Esophagus muscularis mucosa (tissue), 4 donors: ENCODE results near the gene RBMXL2. TPM values are rescaled to one million over a fixed set of nuclear protein-coding genes. Genes with fewer than 3 reads are reported as not detected.

Experiments used
- DNase-seq: peaks from one replicate; pipeline ENCODE4 v3.0.0-alpha.2; 2017; ENCODE audit errors: extremely low spot score
- H3K27ac ChIP-seq, 4 donors: fragments of 200-600 bp; sonication (generic); replicated peaks in 1 of 4; 1 replicate in 3 of 4; 2 replicates in 1 of 4; pipeline ENCODE4 v1.5.1; 2016 to 2019; ENCODE audit warnings: mild to moderate bottlenecking in 1 of 4
- H3K27me3 ChIP-seq, 4 donors: fragments of 200-600 bp; sonication (generic); one replicate each; pipeline versions ENCODE4 v1.5.1 to v1.6.0; 2016 to 2019
- H3K36me3 ChIP-seq, 4 donors: fragments of 200-600 bp; sonication (generic); one replicate each; pipeline ENCODE4 v1.5.1; 2016 to 2019
- H3K4me1 ChIP-seq, 4 donors: fragments of 200-600 bp; sonication (generic); one replicate each; pipeline ENCODE4 v1.5.1; 2016 to 2019
- H3K4me3 ChIP-seq, 4 donors: fragments of 200-600 bp; sonication (generic); 1 replicate in 2 of 4; 2 replicates in 2 of 4; pipeline ENCODE4 v1.5.1; 2016 to 2019; ENCODE audit warnings: mild to moderate bottlenecking in 4 of 4, moderate library complexity in 1 of 4
- H3K9me3 ChIP-seq, 4 donors: fragments of 200-600 bp; sonication (generic); 1 replicate in 3 of 4; 2 replicates in 1 of 4; pipeline ENCODE4 v1.5.1; 2016 to 2019
- CTCF ChIP-seq, 3 experiments: fragments of 200-600 bp in 2 of 3; fragments of 450-650 bp in 1 of 3; sonication (generic) in 2 of 3; IDR thresholded peaks; one replicate each; pipeline ENCODE4 v1.5.1; 2017 to 2019; ENCODE audit warnings: antibody characterized with exemption in 3 of 3, mild to moderate bottlenecking in 2 of 3, moderate library complexity in 1 of 3
- EP300 ChIP-seq: sonication (generic); formaldehyde crosslinking; IDR thresholded peaks from one replicate; pipeline ENCODE4 v1.6.1; 2017; ENCODE audit warnings: antibody characterized with exemption
- POLR2A ChIP-seq: fragments of 450-650 bp; IDR thresholded peaks from one replicate; pipeline ENCODE4 v1.6.1; 2017; ENCODE audit warnings: antibody characterized with exemption, moderate library complexity, mild to moderate bottlenecking, low read depth
- POLR2AphosphoS5 ChIP-seq, 2 donors: sonication (generic); formaldehyde crosslinking; IDR thresholded peaks; one replicate each; pipeline ENCODE4 v1.6.1; 2017; ENCODE audit warnings: antibody characterized with exemption in 2 of 2
- WGBS: methylation state at CpG from one replicate; pipeline ENCODE4 v1.1.5; 2018; 5-methylcytosine and 5-hydroxymethylcytosine counted together
- intact Hi-C: fragments of 100-400 bp; cut with DNase I; formaldehyde crosslinking; loops from one replicate; pipeline ENCODE4 v1.15.1; 2023
- total RNA-seq, 4 donors: library from RNA; depleted of rRNA; stranded (reverse); fragments of >200 nt; gene quantifications; one replicate each; pipeline versions ENCODE4 v1.1.0 to v1.2.1, GENCODE V29; 2016

RBMXL2 gene
- total RNA-seq, 4 donors from 2014 or later: not detected

GRCh38 chr11:7098235-7098832 is 9.5 kb downstream of the RBMXL2 start:
- WGBS: 2% methylated on average over 2 of the region's 2 CpGs
- Histone ChIP-seq H3K36me3 (no peaks in the 10 kb centered on the region), H3K27me3 (peaks cover 0 to 23% (median 6%) of the 10 kb centered on the region in 4 donors), H3K9me3 (no peaks in the 10 kb centered on the region), H3K4me3 (no peak overlapping the region), H3K4me1 (no peaks in the 10 kb centered on the region), H3K27ac (no peak overlapping the region)
- DNase-seq: no peak
- intact Hi-C loops: loop anchor here (10.0 kb wide), 1 partner anchor 596 kb away; no protein-coding TSS in a partner anchor
- TF ChIP-seq EP300 (no peak), CTCF (IDR thresholded peaks at IDR 0.05) (peak; percentile 41 to 50 (median 47))

- H3K4me3 ChIP-seq: no peak overlapping the region
- no peak overlapping the region for H3K27ac ChIP-seq
- DNase-seq: no peak
- H3K4me1 ChIP-seq: no peaks in the 10 kb centered on the region
- peaks cover 0 to 5% (median 0%) of the 10 kb centered on the region in 4 donors for H3K27me3 ChIP-seq
- H3K36me3 ChIP-seq: no peaks in the 10 kb centered on the region
- WGBS: 26% methylated on average over 1 of the region's 1 CpG
- TF ChIP-seq CTCF (IDR thresholded peaks at IDR 0.05) (no peak), POLR2AphosphoS5 (IDR thresholded peaks at IDR 0.05) (no peak), EP300 (no peak), POLR2A (no peak)
- intact Hi-C loops: no loop called here
- no peaks in the 10 kb centered on the region for H3K9me3 ChIP-seq
Measured at GRCh38 chr11:7115780-7116179, 27.0 kb downstream of the RBMXL2 start.

GRCh38 chr11:7116370-7116769 is 27.6 kb downstream of the RBMXL2 start:
- H3K27ac ChIP-seq: no peak overlapping the region
- 95% methylated on average over 3 of the region's 3 CpGs for WGBS

GRCh38 chr11:7138051-7138450 is 49.3 kb downstream of the RBMXL2 start:
- TF ChIP-seq POLR2A (no peak), EP300 (no peak), CTCF (IDR thresholded peaks at IDR 0.05) (no peak), POLR2AphosphoS5 (IDR thresholded peaks at IDR 0.05) (no peak)
- H3K4me3 ChIP-seq: no peak overlapping the region
- WGBS: 94% methylated on average over 1 of the region's 1 CpG
- H3K4me1 ChIP-seq: no peaks in the 10 kb centered on the region
- H3K36me3 ChIP-seq: no peaks in the 10 kb centered on the region
- H3K27ac ChIP-seq: no peak overlapping the region
- intact Hi-C loops: no loop called here
- no peak for DNase-seq
- no peaks in the 10 kb centered on the region for H3K9me3 ChIP-seq
- H3K27me3 ChIP-seq: no peaks in the 10 kb centered on the region

More at GRCh38 chr11:7116370-7116769, 27.6 kb downstream of the RBMXL2 start:
- DNase-seq: no peak
- H3K27me3 ChIP-seq: peaks cover 0 to 5% (median 0%) of the 10 kb centered on the region in 4 donors
- no peak overlapping the region for H3K4me3 ChIP-seq
- no peaks in the 10 kb centered on the region for H3K9me3 ChIP-seq
- no peak for TF ChIP-seq CTCF (IDR thresholded peaks at IDR 0.05)
- TF ChIP-seq POLR2A: no peak
- no peak for TF ChIP-seq POLR2AphosphoS5 (IDR thresholded peaks at IDR 0.05)
- TF ChIP-seq EP300: no peak
- H3K4me1 ChIP-seq: no peaks in the 10 kb centered on the region
- no peaks in the 10 kb centered on the region for H3K36me3 ChIP-seq
- intact Hi-C loops: no loop called here

Other genes with a start within 250 kb of the RBMXL2 start
- gene OR10A5, start 243.3 kb upstream of the RBMXL2 start, total RNA-seq: not detected
- not detected for gene OR10A2, start 225.9 kb upstream of the RBMXL2 start, total RNA-seq
- gene OR10A4, start 212.4 kb upstream of the RBMXL2 start, total RNA-seq: not detected
- not detected for gene OR2D2, start 196.5 kb upstream of the RBMXL2 start, total RNA-seq
- gene OR2D3, start 168.0 kb upstream of the RBMXL2 start, total RNA-seq: not detected
- gene ZNF215, start 162.6 kb upstream of the RBMXL2 start, total RNA-seq: under 1 TPM; under 0.01 to 0.19 (median 0.17) TPM
- 1 to 10 TPM; 1.3 to 3.3 (median 1.9) TPM for gene ZNF214, start 68.7 kb upstream of the RBMXL2 start, total RNA-seq
- not detected for gene NLRP14, start 68.5 kb upstream of the RBMXL2 start, total RNA-seq
- gene SYT9, start 162.9 kb downstream of the RBMXL2 start, total RNA-seq: under 1 TPM in 3 of 4 donors, not detected in 1; 0.13 to 0.33 (median 0.29) TPM